Left colon (tissue), 2 donors: ENCODE results near the gene ARHGAP24. TPM values are rescaled to one million over a fixed set of nuclear protein-coding genes. Genes with fewer than 3 reads are reported as not detected.
"Not testable (repeated sequence)": the region's sequence is repeated elsewhere in the genome, so short reads cannot be mapped to it uniquely, and the experiment has no call there.

ENCODE experiments used
- ATAC-seq: fragments of 200-7000 bp; cut with Tn5 transposase; one replicate; pipeline ENCODE4 v1.9.1; 2020; ENCODE audit warnings: mild to moderate bottlenecking, moderate library complexity
- DNase-seq, 2 donors: peaks; one replicate each; pipeline ENCODE4 v3.0.0-alpha.2; 2020
- intact Hi-C, 2 donors: fragments of 100-400 bp; cut with DNase I in 1 of 2; cut with micrococcal nuclease in 1 of 2; formaldehyde crosslinking; loops; one replicate each; pipeline versions ENCODE4 v1.11.2 to v1.14.0; 2022; cut with DNase I, micrococcal nuclease
- total RNA-seq, 2 donors: library from RNA; stranded (reverse); fragmentation: NEBNext Ultra II Directional; extraction: Animal tissue kit (Norgen Biotek cat#: 25700); gene quantifications; one replicate each; pipeline ENCODE4 v1.2.1, GENCODE V29; 2021
- donor health status: DM: no; HTN: no; CAD: no.
- donor health status: DM: yes; HTN: yes; CAD: no.

Gene ARHGAP24
- total RNA-seq, 2 donors from 2014 or later: 6.0 to 7.0 TPM

DNA sequence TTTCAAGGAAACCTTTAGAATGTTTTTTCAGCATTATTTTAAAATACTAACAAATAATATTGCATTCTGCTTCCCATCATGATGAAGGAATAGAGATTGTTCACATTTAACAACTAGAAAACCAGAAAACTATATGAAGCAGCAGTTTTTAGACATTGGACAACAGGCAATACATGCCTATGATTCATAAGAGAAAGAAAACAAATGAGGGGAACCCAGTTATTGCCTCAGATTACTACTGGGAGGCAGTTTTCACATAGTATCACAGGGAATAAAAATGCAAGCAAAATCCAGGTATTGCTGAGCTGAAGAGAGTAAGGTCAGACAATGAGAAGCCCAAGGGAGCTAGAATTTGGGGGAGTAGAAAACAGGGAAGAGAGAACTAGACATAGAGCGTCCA, 511.3 kb downstream of the ARHGAP24 start:
- ATAC-seq (no peak), DNase-seq (no peak)
- intact Hi-C loops: no loop called here

DNA sequence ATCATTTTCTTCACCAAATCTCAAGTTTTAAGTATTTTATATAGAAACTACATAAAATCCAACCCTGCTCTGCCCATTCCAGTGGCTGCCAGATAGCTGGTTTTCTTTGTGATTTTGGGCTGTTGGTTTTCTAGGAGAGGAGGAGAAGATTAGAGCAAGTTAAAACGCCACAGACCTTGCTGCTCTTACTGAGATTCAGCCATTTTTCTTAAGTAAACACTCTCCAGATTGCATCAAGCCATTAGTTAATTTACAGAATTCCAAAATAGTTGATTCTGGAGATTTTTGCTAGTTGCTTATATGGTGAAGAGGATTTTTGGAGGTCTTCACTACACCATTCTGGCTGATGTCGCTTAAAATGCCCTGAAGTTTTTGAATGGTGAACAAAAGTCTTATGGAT, 518.7 kb downstream of the ARHGAP24 start:
- no peak for DNase-seq
- ATAC-seq: no peak
- intact Hi-C loops: no loop called here

DNA sequence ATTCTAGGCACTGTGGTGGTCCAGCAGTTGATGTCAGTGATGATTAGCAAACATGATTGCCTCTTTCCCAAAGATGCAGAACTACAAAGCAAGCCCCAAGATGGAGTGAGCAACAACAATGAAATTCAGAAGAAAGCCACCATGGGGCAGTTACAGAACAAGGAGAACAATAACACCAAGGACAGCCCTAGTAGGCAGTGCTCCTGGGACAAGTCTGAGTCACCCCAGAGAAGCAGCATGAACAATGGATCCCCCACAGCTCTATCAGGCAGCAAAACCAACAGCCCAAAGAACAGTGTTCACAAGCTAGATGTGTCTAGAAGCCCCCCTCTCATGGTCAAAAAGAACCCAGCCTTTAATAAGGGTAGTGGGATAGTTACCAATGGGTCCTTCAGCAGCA, 519.6 kb downstream of the ARHGAP24 start:
- intact Hi-C loops: no loop called here
- ATAC-seq: no peak

DNA sequence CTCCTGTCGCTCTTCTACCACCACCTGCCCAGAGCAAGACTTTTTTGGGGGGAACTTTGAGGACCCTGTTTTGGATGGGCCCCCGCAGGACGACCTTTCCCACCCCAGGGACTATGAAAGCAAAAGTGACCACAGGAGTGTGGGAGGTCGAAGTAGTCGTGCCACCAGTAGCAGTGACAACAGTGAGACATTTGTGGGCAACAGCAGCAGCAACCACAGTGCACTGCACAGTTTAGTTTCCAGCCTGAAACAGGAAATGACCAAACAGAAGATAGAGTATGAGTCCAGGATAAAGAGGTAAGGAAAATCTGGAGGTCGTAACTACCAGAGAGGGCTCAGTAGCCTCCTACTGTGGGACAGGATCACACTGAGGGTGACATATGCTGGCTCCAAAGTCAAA, 520.4 kb downstream of the ARHGAP24 start:
- DNase-seq (no peak), ATAC-seq (no peak)
- intact Hi-C loops: no loop called here

More for the DNA sequence above, 519.6 kb downstream of the ARHGAP24 start:
- no peak for DNase-seq

DNA sequence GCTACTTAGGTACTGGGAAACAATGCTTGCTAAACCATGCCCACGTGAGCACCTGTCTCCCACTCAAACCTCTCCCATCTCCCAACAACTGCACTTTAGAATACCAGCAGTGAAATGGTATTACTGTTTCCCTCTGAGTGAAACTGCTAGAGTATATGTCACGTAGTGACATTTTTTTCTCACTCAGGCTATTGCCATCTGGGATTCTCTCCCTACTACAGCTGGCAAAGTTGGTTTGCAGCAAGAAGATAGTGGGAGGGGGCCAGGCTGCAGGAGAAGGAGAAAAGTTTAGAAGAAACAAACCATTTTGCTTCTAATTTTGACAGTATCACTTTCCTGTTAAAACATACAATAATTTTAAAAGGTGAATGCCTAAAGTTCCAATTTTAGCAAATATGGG, 526.6 kb downstream of the ARHGAP24 start:
- no peak for ATAC-seq
- intact Hi-C loops: no loop called here

DNA sequence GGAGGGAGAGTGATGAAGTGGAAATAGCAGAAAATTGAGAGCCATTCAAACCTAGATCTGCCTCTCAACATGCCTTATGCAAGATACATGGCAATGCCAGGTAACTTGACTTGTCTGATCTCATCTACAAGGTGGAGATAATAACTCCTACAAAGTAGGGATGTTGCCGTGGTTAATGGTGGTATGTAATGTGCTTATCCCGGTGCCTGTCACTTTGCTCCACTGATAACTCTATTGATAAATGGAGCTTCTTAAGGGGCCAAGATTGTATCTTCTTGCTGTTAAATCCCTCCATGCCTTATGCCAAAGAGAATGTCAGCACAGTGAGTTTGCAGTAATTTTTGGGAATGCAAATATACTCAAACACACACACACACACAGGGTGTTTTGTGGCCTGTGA, 529.1 kb downstream of the ARHGAP24 start:
- intact Hi-C loops: no loop called here
- no peak for ATAC-seq
- no peak for DNase-seq

More for the DNA sequence above, 526.6 kb downstream of the ARHGAP24 start:
- no peak for DNase-seq

DNA sequence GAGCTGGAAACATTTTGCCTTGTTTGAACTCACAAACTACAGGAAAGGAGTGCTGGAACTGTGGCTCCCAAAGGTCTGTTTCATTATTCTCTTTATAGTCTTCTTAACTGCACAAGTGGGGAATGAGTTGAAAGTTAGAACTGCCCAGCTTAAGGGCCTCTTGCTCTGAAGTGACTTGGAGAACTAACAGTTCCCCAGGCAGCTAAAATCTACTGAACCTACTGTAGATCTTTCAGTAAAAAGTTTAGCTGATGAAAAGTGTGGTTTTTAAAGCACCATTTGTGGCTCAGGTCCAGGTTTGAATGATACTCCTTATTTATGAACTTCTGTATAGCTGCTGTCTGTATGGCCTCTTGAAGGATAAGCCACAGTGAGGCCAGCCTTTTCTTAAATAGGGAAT, 531.1 kb downstream of the ARHGAP24 start:
- intact Hi-C loops: no loop called here
- DNase-seq (no peak), ATAC-seq (no peak)

GRCh38 chr4:86007042-86007441, 532.1 kb downstream of the ARHGAP24 start:
- no peak for DNase-seq
- ATAC-seq: no peak
- intact Hi-C loops: no loop called here

DNA sequence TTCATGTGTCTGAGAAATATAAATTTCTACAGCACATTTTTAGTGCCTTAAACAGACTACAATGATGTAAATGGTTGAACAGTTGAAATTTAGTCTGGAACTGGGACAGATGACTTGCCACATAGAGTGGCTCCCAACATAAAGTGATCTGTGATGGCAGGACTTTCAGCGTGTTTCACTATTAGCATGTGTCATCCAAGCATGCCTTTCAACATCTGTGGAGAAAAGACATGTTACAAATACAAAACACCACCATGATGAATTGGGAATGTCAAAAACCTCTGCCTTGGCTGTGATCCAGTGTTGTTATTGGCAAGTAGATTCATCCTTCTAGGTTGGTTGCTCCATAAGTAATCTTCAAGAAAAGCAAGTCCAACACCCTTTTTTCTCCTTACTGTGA, 536.2 kb downstream of the ARHGAP24 start:
- intact Hi-C loops: no loop called here
- DNase-seq (no peak), ATAC-seq (no peak)

DNA sequence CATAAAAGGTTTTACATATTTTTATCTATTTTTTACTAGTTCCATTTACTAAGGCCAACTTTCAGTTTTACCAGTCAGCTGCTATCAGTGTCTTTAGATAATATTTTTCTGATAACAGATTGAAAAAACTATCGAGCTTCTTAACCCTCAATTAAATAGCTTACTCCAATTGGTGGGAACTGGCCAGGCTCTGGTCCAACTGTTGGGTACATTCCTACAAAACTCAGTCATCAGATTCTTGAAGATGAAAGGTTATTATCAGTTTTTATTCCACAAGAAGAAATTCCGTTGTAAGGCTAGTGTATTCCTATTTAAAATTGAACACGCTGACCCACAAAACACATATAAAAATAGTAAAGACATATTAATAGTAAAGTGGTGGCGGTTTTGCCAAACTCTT, 538.7 kb downstream of the ARHGAP24 start:
- DNase-seq: no peak
- intact Hi-C loops: no loop called here
- ATAC-seq: no peak

DNA sequence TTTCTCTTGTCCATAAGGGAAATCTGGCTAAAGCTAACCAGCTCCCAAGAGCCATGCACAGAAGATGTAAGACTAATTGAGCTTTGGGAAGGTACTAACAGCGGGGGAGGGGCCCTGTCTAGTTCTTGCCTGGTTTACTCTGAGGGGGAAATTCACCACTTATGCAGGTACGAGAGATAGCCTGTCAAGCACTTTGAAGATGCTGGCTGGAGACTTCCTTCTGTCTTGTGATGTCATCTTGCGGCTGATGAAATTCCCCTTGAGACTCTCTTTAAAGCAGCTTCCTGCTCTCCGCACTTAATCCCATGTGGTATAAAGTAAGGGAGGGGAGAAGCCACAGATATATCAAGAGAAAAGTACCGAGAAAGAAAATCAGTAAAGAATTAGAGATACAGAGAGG, 539.6 kb downstream of the ARHGAP24 start:
- ATAC-seq (no peak), DNase-seq (no peak)
- intact Hi-C loops: no loop called here

DNA sequence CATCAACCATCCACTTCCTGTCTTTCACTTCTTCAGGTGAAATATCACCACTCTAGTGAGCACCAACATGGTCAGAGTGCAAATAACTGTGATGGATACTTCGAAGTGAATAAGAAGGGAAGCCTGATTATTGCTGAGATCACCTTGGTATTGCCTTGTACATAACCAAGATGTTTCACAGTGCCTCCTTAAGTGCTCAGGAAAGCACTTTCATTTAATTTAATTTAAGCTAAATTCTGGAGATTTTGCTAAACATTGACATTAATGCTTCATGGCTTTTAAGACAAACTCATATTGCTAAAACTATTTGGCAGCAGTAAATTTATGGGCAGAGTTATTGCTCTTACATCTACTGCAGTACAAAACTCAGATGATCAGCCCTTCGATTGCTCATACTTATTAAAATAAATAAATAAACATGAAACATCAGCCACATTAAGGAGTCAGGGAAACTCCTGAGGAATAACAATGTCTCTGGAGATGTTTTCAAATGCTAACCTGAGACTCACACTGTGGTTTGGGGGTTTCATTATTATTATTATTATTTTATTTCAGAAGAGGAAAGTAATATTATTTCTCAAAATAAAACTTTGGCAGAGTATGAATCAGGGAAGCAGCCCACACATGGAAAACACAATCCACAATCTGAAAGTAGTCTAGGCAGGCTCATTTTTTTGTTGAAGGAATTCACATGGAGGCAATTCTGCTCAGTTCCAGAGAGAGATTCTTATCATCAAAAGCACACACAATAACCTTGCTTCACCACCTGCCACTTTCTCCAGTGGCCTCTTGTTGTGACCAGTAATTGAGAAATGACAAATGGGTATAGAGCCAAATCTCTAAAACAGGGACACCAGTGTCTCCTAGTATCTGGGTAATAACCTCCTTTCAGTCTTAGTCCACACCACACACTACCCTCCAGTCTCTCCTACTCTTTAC, 540.7 kb downstream of the ARHGAP24 start:
- DNase-seq (no peak), ATAC-seq (no peak)
- intact Hi-C loops: no loop called here

- DNase-seq (no peak), ATAC-seq (no peak)
- intact Hi-C loops: no loop called here
These were observed 544.4 kb downstream of the ARHGAP24 start for GRCh38 chr4:86019362-86019761.

DNA sequence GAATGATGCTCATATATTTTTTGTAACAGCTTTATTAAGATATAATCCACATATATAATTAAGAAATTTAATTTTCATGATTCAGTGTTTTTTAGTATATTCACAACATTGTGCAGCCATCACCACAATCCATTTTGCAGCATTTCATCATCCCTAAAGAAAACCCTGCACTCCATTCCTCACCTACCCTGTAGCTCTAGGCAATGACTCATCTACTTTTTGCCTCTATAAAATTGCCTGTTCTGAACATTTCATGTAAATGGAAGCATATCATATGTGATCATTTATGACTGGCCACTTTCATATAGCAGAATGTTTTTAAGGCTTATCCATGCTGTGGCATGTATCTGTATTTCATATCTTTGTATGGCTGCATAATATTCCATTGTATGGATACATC, 545.0 kb downstream of the ARHGAP24 start:
- intact Hi-C loops: no loop called here
- no peak for DNase-seq
- no peak for ATAC-seq

- intact Hi-C loops, DNase-seq, ATAC-seq: not testable (repeated sequence)
These were observed 546.7 kb downstream of the ARHGAP24 start for GRCh38 chr4:86021671-86022070.

DNA sequence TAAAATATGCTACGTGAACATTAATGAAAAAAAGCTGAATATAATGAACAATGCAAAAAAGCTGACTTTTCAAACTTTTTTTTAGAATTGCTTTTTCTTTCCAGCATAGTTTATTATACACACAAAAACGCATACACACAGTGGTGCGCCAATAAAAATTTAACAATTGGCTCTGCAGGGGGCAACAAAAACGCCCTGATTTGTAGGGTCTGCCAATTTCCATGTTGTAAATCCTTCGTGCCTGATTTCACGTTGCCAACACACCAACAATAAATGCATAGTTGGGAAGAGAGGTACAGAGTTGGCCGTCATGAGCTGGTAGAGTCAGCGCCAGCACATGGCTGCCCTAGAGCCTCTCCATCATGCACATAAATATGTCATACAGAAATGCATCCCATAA, 551.8 kb downstream of the ARHGAP24 start:
- DNase-seq: no peak
- intact Hi-C loops: no loop called here
- no peak for ATAC-seq

- ATAC-seq (no peak), DNase-seq (no peak)
- intact Hi-C loops: no loop called here
These were observed 557.0 kb downstream of the ARHGAP24 start for GRCh38 chr4:86031927-86032326.

GRCh38 chr4:86032476-86033022, 557.6 kb downstream of the ARHGAP24 start:
- intact Hi-C loops: no loop called here
- ATAC-seq: no peak
- no peak for DNase-seq

DNA sequence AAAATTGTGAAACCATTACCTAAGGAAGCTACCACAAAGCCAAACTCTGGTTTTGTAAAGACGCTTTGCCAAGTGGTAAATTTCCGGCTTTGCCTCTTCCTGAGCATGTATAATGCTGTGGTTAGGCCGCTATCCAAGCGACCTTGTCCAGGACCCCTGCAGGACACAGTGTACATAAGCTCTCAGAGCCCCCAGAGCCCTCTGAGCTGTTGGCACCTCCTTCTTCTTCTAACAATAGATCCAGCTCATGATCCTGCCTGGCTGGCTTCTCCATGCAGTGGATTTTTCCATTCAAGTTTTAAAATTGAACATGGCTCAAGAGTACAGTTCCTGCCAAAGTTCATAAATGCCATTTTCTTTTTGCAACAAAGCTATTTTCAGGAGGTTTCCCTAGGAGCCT, 558.2 kb downstream of the ARHGAP24 start:
- intact Hi-C loops: no loop called here
- DNase-seq: no peak
- ATAC-seq: no peak

DNA sequence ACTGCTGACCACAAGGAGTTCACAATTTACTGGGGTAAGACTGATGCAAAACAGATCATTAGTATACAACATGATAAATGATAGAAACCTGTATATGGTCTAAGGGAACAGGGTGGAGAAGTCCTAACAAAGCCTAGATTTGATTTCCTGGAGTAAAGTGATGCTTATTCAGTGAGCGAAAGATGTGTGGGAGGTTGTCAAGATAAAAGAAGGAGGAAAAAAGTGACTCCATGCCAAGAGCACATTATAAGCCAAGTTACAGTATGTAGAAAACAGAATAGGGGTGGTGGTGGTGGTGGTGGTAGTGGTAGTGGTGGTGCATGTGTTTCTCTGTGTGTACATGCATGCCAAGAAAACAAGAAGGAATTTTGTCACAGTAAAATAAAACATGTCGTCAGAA, 559.7 kb downstream of the ARHGAP24 start:
- intact Hi-C loops: no loop called here

GRCh38 chr4:86035688-86036087, 560.7 kb downstream of the ARHGAP24 start:
- intact Hi-C loops: no loop called here
- ATAC-seq: no peak
- no peak for DNase-seq

More for the DNA sequence above, 559.7 kb downstream of the ARHGAP24 start:
- no peak for DNase-seq
- ATAC-seq: no peak
